C4-2B (cell line): ENCODE results near the gene CLDN18.

ENCODE experiments used
- H3K27ac ChIP-seq: fragments of 450-650 bp; 2 replicates; pipeline ENCODE4 v1.5.1; 2017
- CTCF ChIP-seq: fragments of 450-650 bp; conservative IDR thresholded peaks from 2 replicates; pipeline ENCODE4 v1.5.1; 2017; ENCODE audit warnings: mild to moderate bottlenecking
- ZFX ChIP-seq: fragments of 450-650 bp; IDR thresholded peaks from 2 replicates; pipeline ENCODE4 v1.6.1; 2017

CLDN18 gene

GRCh38 chr3:138036572-138036971 lies 26.6 kb downstream of the CLDN18 start:
- H3K27ac ChIP-seq = no peak overlapping the region
- no peak for TF ChIP-seq CTCF

- TF ChIP-seq ZFX (no peak), CTCF (no peak)
- no peak overlapping the region; the same call in 1 of the 2 replicates for H3K27ac ChIP-seq
Observed at GRCh38 chr3:138038725-138039462, 28.9 kb downstream of the CLDN18 start.

- H3K27ac ChIP-seq = no peak overlapping the region
- TF ChIP-seq CTCF = no peak
- no peak for TF ChIP-seq ZFX
Observed at GRCh38 chr3:138042043-138042442, 32.1 kb downstream of the CLDN18 start.

GRCh38 chr3:138043266-138044029 lies 33.5 kb downstream of the CLDN18 start:
- no peak for TF ChIP-seq CTCF
- TF ChIP-seq ZFX = no peak
- no peak overlapping the region for H3K27ac ChIP-seq

DNA sequence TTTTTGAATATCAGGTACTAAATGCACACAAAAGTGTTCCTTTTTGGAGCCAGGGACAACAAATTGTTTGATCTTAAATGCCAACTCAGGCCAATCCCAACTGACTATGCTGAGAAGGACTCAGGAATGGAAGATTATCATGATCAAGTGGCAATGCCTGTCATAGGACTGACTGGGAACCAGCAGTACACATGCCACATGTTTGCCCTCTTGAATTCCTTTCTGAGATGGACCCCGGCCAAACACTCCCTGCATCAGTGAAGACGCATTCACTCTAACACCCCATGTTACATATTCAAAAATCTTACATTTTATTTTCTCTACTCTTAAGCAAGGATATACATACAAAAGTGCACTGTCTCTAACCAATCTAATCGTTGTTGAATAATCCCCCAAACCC lies 36.1 kb downstream of the CLDN18 start:
- no peak overlapping the region for H3K27ac ChIP-seq
- TF ChIP-seq CTCF (no peak), ZFX (no peak)

- H3K27ac ChIP-seq = no peak overlapping the region
- TF ChIP-seq ZFX = no peak
- TF ChIP-seq CTCF = no peak
Observed at GRCh38 chr3:138046955-138047354, 37.0 kb downstream of the CLDN18 start.

DNA sequence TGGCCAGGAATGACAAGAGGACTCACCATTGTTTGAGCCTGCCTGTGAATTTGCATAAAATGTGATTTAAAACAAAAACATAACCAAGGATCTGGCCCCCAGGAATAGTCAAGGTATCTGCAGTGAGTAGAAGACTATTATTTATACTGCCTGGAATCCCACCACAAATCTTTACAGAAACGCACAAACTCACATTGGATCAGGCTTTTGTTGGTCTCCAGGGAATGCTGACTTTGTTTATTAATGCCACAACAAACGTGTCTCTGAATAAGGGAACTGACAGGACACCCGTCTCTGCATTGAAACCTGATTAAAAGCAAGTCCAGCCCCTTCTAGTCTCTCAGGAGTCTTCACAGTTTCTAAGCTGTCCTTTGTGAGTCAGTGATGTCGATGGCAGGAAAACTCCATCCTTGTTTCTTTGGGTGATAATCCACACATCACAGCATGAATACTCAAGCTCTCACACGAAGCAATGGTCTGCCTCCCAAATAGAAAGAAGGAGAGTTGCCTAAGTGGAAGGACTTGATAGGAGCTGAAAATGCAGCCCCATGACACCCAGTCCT lies 37.7 kb downstream of the CLDN18 start:
- TF ChIP-seq CTCF (no peak), ZFX (no peak)
- no peak overlapping the region for H3K27ac ChIP-seq
